ENCODE results near the gene LGALS1.

GRCh38 chr22:37661160-37661924 is 14.1 kb upstream of the LGALS1 start:
- TF ChIP-seq CTCF (IDR thresholded peaks at IDR 0.05) (peak in 3 of 4 donors; percentile 20 to 33 (median 25)), POLR2A (IDR thresholded peaks at IDR 0.05) (no peak)

All from right lobe of liver (tissue), 4 donors.